HG03108 (cell line): ENCODE results near the gene PHYKPL.

ENCODE experiments used
- ATAC-seq: cut with Tn5 transposase; IDR thresholded peaks from one replicate; pipeline ENCODE4 v1.9.1; 2021; ENCODE audit warnings: moderate library complexity; ENCODE audit not compliant: unreplicated experiment

Gene PHYKPL

DNA sequence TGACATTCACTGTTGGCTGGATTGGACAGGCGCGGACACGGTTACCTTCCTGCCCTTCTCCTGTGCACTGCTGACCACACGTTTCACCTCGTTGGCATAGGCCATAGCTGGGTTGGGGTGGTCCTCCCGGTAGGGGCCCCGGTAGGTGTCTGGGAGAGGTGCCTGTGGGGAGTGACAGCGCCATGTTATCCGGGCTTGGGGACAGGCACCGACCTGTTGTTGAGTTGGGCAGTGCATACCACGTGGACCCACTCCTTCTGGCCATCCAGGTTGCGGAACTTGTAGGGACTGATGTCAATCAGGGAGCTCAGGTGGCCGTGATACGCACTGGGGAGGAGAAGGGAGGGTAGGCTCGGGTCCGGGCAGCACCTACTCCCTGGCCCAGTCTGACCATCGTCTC lies 8.2 kb downstream of the PHYKPL start:
- no peak for ATAC-seq

- ATAC-seq, result no peak
Measured at GRCh38 chr5:178223828-178224335, 8.7 kb downstream of the PHYKPL start.

DNA sequence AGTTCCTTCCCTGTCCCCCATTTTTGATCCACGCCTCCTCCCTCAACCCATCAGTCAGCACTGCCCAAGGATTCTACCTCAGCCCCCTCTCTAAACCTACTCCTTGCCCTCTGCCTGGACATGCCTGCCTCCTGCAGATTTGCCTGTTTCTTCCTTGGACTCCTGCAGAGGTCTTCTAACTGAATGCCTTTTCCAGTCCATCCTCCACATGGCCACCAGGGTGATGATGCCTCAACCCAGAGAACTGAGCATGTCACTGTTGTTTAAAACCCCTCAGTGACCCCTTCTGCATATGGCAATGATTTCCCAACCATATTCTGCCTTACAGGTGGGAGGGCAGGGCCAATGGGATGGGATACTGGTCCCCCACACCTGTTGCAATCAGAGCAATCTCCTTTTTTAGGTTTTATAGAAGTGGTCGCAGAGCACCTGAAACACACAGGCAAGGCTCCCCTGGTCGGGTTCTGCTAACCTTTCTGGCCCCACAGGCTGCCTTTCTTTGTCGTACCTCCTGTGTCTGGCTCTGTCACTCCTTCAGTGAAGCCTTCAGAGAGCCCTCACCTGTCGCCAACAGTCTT lies 9.3 kb downstream of the PHYKPL start:
- ATAC-seq, result no peak

- ATAC-seq, result no peak
Measured at GRCh38 chr5:178222292-178222691, 10.3 kb downstream of the PHYKPL start.

DNA sequence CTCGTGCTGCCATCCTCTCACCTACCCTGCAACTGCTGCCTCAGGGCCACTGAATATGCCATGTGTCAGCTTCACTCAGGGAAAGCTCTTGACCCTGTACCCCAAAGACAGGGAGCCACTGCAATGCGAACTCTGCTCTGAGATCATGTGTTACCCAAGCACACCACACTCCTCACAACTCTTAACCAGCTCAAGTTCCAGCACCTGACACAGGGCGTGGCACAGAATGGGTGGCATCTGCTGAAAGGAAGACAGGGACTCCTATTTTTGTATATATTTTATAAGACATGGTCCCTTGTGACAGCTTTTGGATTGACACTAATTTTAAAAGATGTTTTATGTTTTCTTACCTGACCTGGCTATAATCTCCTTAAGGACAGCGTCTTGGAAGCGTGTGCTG lies 10.7 kb downstream of the PHYKPL start:
- ATAC-seq, result no peak

DNA sequence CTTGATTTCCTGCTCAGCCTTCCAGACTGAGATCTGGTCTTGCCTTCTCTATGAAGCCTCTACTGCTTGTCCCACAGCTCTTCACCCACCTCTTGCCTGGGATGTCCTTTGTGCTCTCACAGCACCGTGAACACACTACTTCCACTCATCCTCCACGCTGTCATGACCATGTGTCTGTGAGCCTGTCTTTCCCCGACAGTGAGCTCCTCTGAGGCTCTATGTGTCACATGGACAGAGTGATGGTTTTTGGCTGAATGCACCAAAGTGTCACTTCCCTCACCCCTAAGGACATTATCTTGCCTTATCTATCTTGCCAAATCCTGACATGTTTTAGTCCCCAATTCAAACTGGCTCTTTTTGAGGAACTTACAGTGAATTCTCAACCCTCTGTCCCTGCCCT lies 11.3 kb downstream of the PHYKPL start:
- ATAC-seq, result no peak

- no peak for ATAC-seq
Measured at GRCh38 chr5:178218827-178219226, 13.8 kb downstream of the PHYKPL start.

GRCh38 chr5:178218237-178218776 lies 14.3 kb downstream of the PHYKPL start:
- ATAC-seq, result no peak

GRCh38 chr5:178216779-178217178 lies 15.8 kb downstream of the PHYKPL start:
- no peak for ATAC-seq

GRCh38 chr5:178216088-178216534 lies 16.5 kb downstream of the PHYKPL start:
- no peak for ATAC-seq

DNA sequence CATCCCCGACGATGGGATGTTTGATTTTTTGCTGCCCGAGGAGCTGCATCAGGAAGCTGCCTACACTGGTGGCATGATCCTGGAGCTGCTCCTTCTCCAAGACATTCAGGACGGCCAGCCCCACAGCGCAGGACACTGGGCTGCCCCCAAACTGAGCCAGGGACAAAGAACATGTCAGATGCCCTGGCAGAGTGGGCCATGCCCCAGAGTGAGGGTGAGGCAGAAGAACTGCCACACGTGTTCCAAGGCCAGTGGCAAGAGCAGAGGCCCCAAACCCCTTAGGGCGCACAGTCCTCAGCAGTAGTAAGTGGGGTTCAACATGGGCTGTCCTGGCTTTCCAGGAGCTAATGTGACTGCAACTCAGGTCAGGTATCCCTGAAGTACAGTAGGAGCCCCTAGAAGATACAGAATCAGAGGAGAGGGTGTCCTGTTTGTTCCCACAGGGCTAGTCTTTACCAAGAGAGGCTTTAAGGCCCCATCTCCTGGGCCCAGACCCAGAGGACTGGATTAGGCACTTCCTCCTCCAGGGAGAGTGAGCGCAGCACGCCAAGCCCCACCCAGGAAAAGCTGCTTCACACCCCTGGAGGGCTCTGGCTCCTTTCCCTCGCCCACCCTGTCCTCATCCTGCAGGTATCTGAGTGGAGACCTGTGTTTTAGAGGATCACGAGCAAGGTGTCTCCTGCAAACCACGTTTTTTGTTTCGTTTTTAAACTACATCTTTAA lies 17.2 kb downstream of the PHYKPL start:
- no peak for ATAC-seq

GRCh38 chr5:178214160-178214803 lies 18.3 kb downstream of the PHYKPL start:
- no peak for ATAC-seq

GRCh38 chr5:178213748-178214151 lies 18.9 kb downstream of the PHYKPL start:
- ATAC-seq, result no peak

DNA sequence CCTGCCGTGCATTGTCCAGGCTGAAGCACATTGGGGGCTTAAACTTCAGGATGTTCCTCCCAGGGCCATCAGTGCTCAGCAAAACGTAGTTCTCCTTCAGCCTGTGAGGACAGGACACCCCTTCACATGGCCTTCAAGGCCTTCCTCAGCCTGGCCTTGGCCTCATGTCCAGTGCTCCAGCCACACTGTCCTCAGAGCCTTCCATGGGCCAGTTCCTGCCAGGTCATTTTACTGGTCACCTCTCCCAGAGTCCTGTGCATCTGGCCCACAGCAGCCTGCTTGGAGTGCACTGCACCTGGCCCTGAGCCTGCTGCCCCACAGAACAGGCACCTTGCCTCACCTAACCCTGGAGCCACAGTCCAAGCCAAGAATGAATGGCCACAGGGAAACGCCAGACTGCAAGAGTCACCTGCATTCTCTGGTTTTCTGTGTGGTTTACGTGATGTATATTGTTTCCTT lies 19.6 kb downstream of the PHYKPL start:
- ATAC-seq, result no peak

GRCh38 chr5:178212241-178213002 lies 20.2 kb downstream of the PHYKPL start:
- ATAC-seq, result no peak

DNA sequence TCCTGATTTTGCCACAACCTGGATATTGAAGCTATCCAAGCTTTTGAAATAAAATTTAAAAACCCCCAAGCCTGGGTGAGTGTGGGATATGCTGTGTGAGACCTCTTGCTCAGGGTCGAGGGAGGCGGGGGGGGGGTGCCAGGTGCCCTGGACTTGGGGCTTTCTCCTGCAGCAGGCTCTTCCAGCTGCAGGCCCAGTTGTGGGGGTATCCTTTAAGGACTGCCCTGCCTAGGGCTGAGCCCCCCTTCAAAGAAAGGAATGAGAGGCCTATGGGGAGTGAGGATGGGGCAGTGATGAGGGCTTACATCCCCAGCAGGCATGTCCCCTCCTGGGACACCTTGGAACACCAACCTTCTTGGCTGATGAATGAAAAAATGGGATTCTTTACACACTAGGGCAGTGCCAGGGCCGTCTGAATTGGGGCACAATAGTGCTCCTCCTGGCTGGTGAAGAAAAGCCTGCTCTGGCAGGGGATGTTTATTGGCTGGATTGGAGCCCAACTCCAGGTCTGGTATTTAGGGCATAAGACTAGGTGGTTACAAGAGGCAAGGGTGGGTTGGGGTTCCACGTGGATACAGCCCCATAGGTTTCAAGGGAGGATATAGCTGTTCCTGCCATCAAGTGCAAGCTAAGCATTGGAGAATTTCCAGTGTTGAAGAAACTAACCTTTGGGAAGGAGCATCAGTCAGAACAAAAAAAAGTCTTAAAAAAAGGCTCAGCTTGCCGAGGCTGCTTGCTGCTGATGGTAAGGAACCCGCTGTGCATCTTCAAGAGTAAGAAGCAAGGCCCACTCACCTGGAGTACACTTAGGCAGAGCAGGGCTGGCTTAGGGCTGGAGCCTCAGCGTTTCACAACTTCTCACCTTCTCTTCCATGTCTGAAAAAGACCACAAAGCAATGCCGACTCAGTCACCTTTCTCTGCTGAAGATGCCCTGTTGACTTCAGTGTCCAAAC lies 21.2 kb downstream of the PHYKPL start:
- ATAC-seq, result no peak

DNA sequence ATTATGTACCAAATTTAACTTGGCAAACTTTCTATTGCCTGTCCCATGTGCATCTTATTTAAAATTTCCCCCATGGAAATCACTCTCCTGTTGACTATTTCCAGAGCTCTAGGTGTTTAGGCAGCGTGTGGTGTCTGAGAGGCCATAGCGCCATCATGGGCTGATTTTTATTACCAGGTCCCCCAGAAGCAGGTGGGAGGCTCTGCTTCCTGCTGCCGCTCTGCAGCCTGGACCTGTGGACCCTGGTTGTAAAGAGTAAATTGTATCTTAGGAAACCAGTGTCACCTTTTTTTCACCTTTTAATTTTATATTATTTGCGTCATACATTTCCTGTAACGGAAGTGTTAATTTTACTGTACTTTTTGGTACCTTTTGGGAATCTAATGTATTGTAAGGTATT lies 21.9 kb downstream of the PHYKPL start:
- ATAC-seq, result no peak

DNA sequence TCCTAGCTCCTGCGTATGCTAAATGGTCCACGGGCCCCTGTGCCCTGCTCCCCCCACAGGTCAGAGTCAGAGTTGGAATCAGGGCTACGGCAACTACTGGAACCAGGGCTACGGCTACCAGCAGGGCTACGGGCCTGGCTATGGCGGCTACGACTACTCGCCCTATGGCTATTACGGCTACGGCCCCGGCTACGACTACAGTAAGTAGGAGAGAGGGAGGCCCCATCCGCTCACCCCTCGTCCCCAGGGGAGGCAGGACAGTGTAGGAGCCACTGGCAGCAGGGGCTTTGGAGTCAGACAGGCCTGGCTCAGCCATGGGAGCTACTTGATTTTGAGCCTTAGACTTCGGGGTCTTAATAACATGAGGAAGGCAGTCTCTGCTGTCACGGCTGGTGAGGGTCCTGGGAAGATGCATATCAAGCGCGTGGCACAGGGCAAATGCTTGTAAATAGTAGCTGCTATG lies 22.5 kb downstream of the PHYKPL start:
- no peak for ATAC-seq

DNA sequence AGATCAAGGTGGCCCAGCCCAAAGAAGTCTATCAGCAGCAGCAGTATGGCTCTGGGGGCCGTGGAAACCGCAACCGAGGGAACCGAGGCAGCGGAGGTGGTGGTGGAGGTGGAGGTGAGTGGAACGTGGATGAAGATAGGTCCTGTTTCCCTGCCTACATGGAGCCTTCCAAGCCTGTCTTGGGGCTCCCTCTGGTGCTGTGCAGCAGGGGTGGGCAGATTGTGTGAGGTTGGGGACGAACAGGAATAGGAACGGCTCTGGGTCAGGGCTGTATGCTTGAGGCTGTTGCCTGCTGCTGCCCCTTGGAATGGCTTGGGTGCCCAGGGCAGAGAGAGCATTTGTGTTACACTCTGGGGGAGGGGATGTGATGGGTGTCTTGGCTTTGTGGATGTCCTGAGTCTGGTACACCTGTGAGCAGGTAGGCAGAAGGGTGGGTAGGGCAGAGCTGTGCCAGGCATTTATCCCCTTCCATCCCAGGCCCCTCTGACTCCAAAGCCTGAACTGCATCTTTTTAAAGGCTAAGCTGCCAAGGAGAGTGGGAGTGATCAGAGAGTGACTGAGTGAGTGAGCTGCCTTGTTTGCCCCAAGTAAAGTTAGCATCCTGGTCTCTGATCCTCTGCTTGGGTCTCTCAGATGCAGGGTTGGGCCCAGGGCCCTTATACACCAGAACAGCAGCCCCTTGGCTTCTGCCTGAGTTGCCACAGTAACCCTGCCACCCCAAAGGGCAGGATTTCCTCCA lies 23.1 kb downstream of the PHYKPL start:
- ATAC-seq, result no peak
